Measurements from ENCODE around the gene TKTL2. TPM values are rescaled to one million over a fixed set of nuclear protein-coding genes. Genes with fewer than 3 reads are reported as not detected.

The TKTL2 gene
- total RNA-seq, 2 experiments from 2014 or later, result not detected

GRCh38 chr4:163470391-163470790, 3.2 kb downstream of the TKTL2 start:
- POLR2A ChIA-PET, result interaction anchor here (0.5 to 0.8 kb wide), 2 partner anchors 221 to 1340 kb away, joined by 3 to 7 read pairs; no protein-coding TSS in a partner anchor
- intact Hi-C loops (cut with micrococcal nuclease; ENCODE audit: unreplicated experiment), result no loop called here
- H3K4me1 ChIP-seq (ENCODE audit: insufficient read depth, low read length, poor library complexity, severe bottlenecking), result no peaks in the 10 kb centered on the region
- BruUV-seq (replicated peaks), result no TSS peak
- no peaks in the 10 kb centered on the region for H4K20me1 ChIP-seq (ENCODE audit: insufficient read depth, low read length)
- no peak overlapping the region for H3K27ac ChIP-seq (ENCODE audit: low read depth, low read length, poor library complexity, severe bottlenecking)
- H3K79me2 ChIP-seq (ENCODE audit: insufficient read depth, low read depth, low read length), result no peaks in the 10 kb centered on the region
- CTCF ChIA-PET (ENCODE audit: unreplicated experiment), result no interaction called here
- no peak overlapping the region for H2AFZ ChIP-seq (ENCODE audit: low read length)
- H3K9me2 ChIP-seq (ENCODE audit: insufficient read depth, low read length), result no peaks in the 10 kb centered on the region
- H3K36me3 ChIP-seq (ENCODE audit: insufficient read depth, low read length), result no peaks in the 10 kb centered on the region
- no peak overlapping the region for H3K4me2 ChIP-seq (ENCODE audit: low read length)
- TF ChIP-seq EZH2phosphoT487 (IDR thresholded peaks at IDR 0.05; ENCODE audit: borderline replicate concordance, low read depth, low read length), result no peak
- TF ChIP-seq, protein P1, sequence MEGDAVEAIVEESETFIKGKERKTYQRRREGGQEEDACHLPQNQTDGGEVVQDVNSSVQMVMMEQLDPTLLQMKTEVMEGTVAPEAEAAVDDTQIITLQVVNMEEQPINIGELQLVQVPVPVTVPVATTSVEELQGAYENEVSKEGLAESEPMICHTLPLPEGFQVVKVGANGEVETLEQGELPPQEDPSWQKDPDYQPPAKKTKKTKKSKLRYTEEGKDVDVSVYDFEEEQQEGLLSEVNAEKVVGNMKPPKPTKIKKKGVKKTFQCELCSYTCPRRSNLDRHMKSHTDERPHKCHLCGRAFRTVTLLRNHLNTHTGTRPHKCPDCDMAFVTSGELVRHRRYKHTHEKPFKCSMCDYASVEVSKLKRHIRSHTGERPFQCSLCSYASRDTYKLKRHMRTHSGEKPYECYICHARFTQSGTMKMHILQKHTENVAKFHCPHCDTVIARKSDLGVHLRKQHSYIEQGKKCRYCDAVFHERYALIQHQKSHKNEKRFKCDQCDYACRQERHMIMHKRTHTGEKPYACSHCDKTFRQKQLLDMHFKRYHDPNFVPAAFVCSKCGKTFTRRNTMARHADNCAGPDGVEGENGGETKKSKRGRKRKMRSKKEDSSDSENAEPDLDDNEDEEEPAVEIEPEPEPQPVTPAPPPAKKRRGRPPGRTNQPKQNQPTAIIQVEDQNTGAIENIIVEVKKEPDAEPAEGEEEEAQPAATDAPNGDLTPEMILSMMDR (conservative IDR thresholded peaks at IDR 0.05; ENCODE audit: low read length), result no peak
- H3K4me3 ChIP-seq (ENCODE audit: low read depth, low read length, poor library complexity, severe bottlenecking), result no peak overlapping the region
- DNase-seq (ENCODE audit: low spot score), result no peak
- no peaks in the 10 kb centered on the region for H3K9me3 ChIP-seq (ENCODE audit: low read length)

DNA sequence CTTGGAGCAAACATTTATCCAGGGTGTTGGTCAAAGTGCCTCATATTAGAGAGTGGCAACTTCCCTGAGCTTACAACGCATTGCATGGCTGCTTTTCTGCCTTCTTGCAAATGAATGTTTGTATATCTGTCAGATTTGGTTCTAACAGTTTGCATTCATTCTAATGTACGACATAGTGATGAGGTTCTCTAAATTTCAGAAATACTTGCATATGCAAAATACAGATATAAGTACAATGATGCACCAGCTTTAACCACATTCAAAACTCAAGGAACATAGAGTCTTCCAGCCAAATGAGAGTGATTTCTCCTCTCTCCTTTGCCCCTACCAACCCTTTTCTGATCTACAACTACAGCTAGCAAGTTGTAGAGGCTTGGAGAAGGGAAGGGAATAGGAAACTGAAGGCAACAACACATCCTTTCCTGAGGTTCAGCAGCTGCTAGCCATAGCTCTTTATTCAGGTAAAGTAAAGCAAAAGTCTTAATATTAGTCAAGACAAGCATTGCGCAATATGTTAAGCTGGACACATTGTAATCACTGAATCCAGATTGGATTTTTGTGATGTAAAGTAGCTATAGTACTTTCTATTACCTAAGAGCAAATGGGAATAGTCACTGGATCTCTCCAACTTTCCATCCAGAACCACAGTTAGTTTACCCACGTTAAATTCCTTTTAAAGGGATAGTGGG, 6.3 kb downstream of the TKTL2 start:
- no peaks in the 10 kb centered on the region for H3K79me2 ChIP-seq (ENCODE audit: insufficient read depth, low read depth, low read length)
- no peak overlapping the region for H2AFZ ChIP-seq (ENCODE audit: low read length)
- intact Hi-C loops (cut with micrococcal nuclease; ENCODE audit: unreplicated experiment), result no loop called here
- H3K4me1 ChIP-seq (ENCODE audit: insufficient read depth, low read length, poor library complexity, severe bottlenecking), result no peaks in the 10 kb centered on the region
- ChIA-PET POLR2A (interaction anchor here (0.9 to 1.6 kb wide), 2 partner anchors 12 to 245 kb away, joined by 3 to 8 read pairs; no protein-coding TSS in a partner anchor), CTCF (ENCODE audit: unreplicated experiment) (no interaction called here)
- no peak overlapping the region for H3K27ac ChIP-seq (ENCODE audit: low read depth, low read length, poor library complexity, severe bottlenecking)
- no peak for DNase-seq (ENCODE audit: low spot score)
- no peak overlapping the region for H3K4me3 ChIP-seq (ENCODE audit: low read depth, low read length, poor library complexity, severe bottlenecking)
- no TSS peak for BruUV-seq (replicated peaks)
- no peaks in the 10 kb centered on the region for H4K20me1 ChIP-seq (ENCODE audit: insufficient read depth, low read length)
- H3K9me3 ChIP-seq (ENCODE audit: low read length), result no peaks in the 10 kb centered on the region
- no peaks in the 10 kb centered on the region for H3K9me2 ChIP-seq (ENCODE audit: insufficient read depth, low read length)
- TF ChIP-seq, protein P1 (conservative IDR thresholded peaks at IDR 0.05; ENCODE audit: low read length), result no peak
- TF ChIP-seq EZH2phosphoT487 (IDR thresholded peaks at IDR 0.05; ENCODE audit: borderline replicate concordance, low read depth, low read length), result no peak
- no peak overlapping the region for H3K4me2 ChIP-seq (ENCODE audit: low read length)
- H3K36me3 ChIP-seq (ENCODE audit: insufficient read depth, low read length), result no peaks in the 10 kb centered on the region

DNA sequence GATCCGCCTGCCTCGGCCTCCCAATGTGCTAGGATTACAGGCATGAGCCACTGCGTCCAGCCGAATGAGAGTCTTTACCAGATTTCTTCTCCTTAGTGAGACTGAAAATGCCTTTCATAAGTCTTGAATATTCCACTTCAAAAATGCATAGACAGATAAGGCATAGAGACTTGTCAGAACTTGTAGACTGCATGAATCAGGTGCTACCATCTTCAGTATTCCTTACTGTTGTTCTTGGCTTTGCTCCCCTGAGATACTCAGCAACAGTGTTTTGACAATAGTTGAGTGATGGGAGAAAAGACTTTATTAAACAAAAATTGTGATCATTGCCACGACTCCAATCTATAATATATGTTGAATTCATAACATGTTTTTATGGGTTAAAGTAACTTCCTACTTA, 11.0 kb downstream of the TKTL2 start:
- POLR2A ChIA-PET, result interaction anchor here (0.6 kb wide), 1 partner anchor 16 kb away, joined by 3 read pairs; no protein-coding TSS in a partner anchor
- no TSS peak for BruUV-seq (replicated peaks)
- no peaks in the 10 kb centered on the region for H3K9me3 ChIP-seq (ENCODE audit: low read length)

More for the DNA sequence above, 11.0 kb downstream of the TKTL2 start:
- CTCF ChIA-PET (ENCODE audit: unreplicated experiment), result no interaction called here
- no peak for DNase-seq (ENCODE audit: low spot score)
- no peak for TF ChIP-seq EZH2phosphoT487 (IDR thresholded peaks at IDR 0.05; ENCODE audit: borderline replicate concordance, low read depth, low read length)
- TF ChIP-seq, protein P1 (conservative IDR thresholded peaks at IDR 0.05; ENCODE audit: low read length), result no peak
- Histone ChIP-seq H3K36me3 (ENCODE audit: insufficient read depth, low read length) (no peaks in the 10 kb centered on the region), H4K20me1 (ENCODE audit: insufficient read depth, low read length) (no peaks in the 10 kb centered on the region), H3K79me2 (ENCODE audit: insufficient read depth, low read depth, low read length) (no peaks in the 10 kb centered on the region), H3K9me2 (ENCODE audit: insufficient read depth, low read length) (no peaks in the 10 kb centered on the region), H3K4me1 (ENCODE audit: insufficient read depth, low read length, poor library complexity, severe bottlenecking) (no peaks in the 10 kb centered on the region), H3K4me3 (ENCODE audit: low read depth, low read length, poor library complexity, severe bottlenecking) (no peak overlapping the region), H3K27ac (ENCODE audit: low read depth, low read length, poor library complexity, severe bottlenecking) (no peak overlapping the region), H3K4me2 (ENCODE audit: low read length) (no peak overlapping the region), H2AFZ (ENCODE audit: low read length) (no peak overlapping the region)
- intact Hi-C loops (cut with micrococcal nuclease; ENCODE audit: unreplicated experiment), result no loop called here

Data from OCI-LY7 (cell line).